Loucy (cell line): ENCODE data around the gene SEMA5A.

Source experiments
- EZH2phosphoT487 ChIP-seq: fragments of 200-600 bp; IDR thresholded peaks from 2 replicates; pipeline ENCODE4 v1.6.1; 2018; ENCODE audit warnings: antibody characterized with exemption, mild to moderate bottlenecking, moderate library complexity, borderline replicate concordance
- TF ChIP-seq, protein P1 (sequence below): fragments of 200-600 bp; sonication (generic); conservative IDR thresholded peaks from 2 replicates; pipeline ENCODE4 v1.5.1; 2014; ENCODE audit warnings: mild to moderate bottlenecking, antibody characterized with exemption, low read length

DNA sequence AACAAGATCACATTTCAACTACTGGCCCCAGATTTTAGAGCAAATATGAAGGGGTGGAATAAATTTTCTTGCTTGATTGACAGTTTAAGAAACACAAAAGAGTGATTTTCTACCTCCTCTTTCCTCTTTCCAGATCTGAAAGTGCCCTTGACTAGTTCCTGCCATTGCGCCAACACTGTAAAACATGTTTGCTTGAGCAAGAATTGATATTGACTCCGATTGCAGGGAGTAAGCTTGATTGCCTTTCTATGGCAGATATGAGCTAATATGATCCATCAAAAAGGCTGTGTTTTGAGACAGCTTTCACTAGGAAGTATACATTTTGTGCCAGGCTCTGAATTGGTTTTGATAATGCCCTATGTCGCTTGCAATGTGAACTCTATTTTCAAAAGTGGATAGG lies 508.8 kb downstream of the SEMA5A start:
- TF ChIP-seq, protein P1, sequence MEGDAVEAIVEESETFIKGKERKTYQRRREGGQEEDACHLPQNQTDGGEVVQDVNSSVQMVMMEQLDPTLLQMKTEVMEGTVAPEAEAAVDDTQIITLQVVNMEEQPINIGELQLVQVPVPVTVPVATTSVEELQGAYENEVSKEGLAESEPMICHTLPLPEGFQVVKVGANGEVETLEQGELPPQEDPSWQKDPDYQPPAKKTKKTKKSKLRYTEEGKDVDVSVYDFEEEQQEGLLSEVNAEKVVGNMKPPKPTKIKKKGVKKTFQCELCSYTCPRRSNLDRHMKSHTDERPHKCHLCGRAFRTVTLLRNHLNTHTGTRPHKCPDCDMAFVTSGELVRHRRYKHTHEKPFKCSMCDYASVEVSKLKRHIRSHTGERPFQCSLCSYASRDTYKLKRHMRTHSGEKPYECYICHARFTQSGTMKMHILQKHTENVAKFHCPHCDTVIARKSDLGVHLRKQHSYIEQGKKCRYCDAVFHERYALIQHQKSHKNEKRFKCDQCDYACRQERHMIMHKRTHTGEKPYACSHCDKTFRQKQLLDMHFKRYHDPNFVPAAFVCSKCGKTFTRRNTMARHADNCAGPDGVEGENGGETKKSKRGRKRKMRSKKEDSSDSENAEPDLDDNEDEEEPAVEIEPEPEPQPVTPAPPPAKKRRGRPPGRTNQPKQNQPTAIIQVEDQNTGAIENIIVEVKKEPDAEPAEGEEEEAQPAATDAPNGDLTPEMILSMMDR: no peak
- TF ChIP-seq EZH2phosphoT487: no peak
